Measurements from ENCODE around the gene NGF. TPM values are rescaled to one million over a fixed set of nuclear protein-coding genes. Genes with fewer than 3 reads are reported as not detected.
"Not testable (repeated sequence)": the region's sequence is repeated elsewhere in the genome, so short reads cannot be mapped to it uniquely, and the experiment has no call there.

The NGF gene
- total RNA-seq, 1 experiment from 2014 or later, result 1.3 TPM

GRCh38 chr1:115319706-115320105 lies 18.3 kb downstream of the NGF start:
- Histone ChIP-seq H3K4me3 (no peak overlapping the region), H3K27me3 (no peaks in the 10 kb centered on the region), H3K36me3 (no peaks in the 10 kb centered on the region), H3K9me3 (no peaks in the 10 kb centered on the region)
- no peak for DNase-seq

GRCh38 chr1:115317101-115318012 lies 20.7 kb downstream of the NGF start:
- no peaks in the 10 kb centered on the region for H3K9me3 ChIP-seq
- no peak overlapping the region for H3K4me3 ChIP-seq
- no peaks in the 10 kb centered on the region for H3K36me3 ChIP-seq
- DNase-seq, result no peak
- H3K27me3 ChIP-seq, result no peaks in the 10 kb centered on the region

GRCh38 chr1:115314765-115315164 lies 23.3 kb downstream of the NGF start:
- Histone ChIP-seq H3K4me3 (no peak overlapping the region), H3K27me3 (no peaks in the 10 kb centered on the region), H3K9me3 (no peaks in the 10 kb centered on the region), H3K36me3 (no peaks in the 10 kb centered on the region; the same call in 1 of the 2 replicates)
- DNase-seq, result no peak

- no peak for DNase-seq
- no peaks in the 10 kb centered on the region for H3K27me3 ChIP-seq
- H3K36me3 ChIP-seq, result no peaks in the 10 kb centered on the region; the same call in 1 of the 2 replicates
- H3K9me3 ChIP-seq, result no peaks in the 10 kb centered on the region
- H3K4me3 ChIP-seq, result no peak overlapping the region
These were observed 24.0 kb downstream of the NGF start for GRCh38 chr1:115314092-115314491.

GRCh38 chr1:115313182-115313581 lies 24.9 kb downstream of the NGF start:
- Histone ChIP-seq H3K4me3 (no peak overlapping the region), H3K27me3 (no peaks in the 10 kb centered on the region), H3K9me3 (no peaks in the 10 kb centered on the region), H3K36me3 (no peaks in the 10 kb centered on the region; the same call in 1 of the 2 replicates)
- DNase-seq, result no peak

GRCh38 chr1:115312742-115313141 lies 25.3 kb downstream of the NGF start:
- DNase-seq, result no peak
- Histone ChIP-seq H3K36me3 (no peaks in the 10 kb centered on the region; the same call in 1 of the 2 replicates), H3K4me3 (no peak overlapping the region), H3K9me3 (no peaks in the 10 kb centered on the region), H3K27me3 (no peaks in the 10 kb centered on the region)

GRCh38 chr1:115311474-115311989 lies 26.5 kb downstream of the NGF start:
- no peaks in the 10 kb centered on the region; the same call in 1 of the 2 replicates for H3K36me3 ChIP-seq
- no peaks in the 10 kb centered on the region for H3K9me3 ChIP-seq
- DNase-seq, result no peak
- no peak overlapping the region for H3K4me3 ChIP-seq
- H3K27me3 ChIP-seq, result no peaks in the 10 kb centered on the region

- no peak for DNase-seq
- Histone ChIP-seq H3K4me3 (no peak overlapping the region), H3K27me3 (no peaks in the 10 kb centered on the region), H3K36me3 (no peaks in the 10 kb centered on the region; the same call in 1 of the 2 replicates), H3K9me3 (no peaks in the 10 kb centered on the region)
These were observed 27.2 kb downstream of the NGF start for GRCh38 chr1:115310581-115311473.

GRCh38 chr1:115309504-115309903 lies 28.5 kb downstream of the NGF start:
- H3K9me3 ChIP-seq, H3K36me3 ChIP-seq, DNase-seq, H3K27me3 ChIP-seq, H3K4me3 ChIP-seq: not testable (repeated sequence)

- H3K4me3 ChIP-seq, result no peak overlapping the region
- H3K9me3 ChIP-seq, result no peaks in the 10 kb centered on the region
- no peaks in the 10 kb centered on the region for H3K27me3 ChIP-seq
- DNase-seq, result no peak
- H3K36me3 ChIP-seq, result no peaks in the 10 kb centered on the region; the same call in 1 of the 2 replicates
These were observed 29.1 kb downstream of the NGF start for GRCh38 chr1:115308969-115309368.

- no peak for DNase-seq
- H3K9me3 ChIP-seq, result no peaks in the 10 kb centered on the region
- H3K4me3 ChIP-seq, result no peak overlapping the region
- no peaks in the 10 kb centered on the region; the same call in 1 of the 2 replicates for H3K36me3 ChIP-seq
- no peaks in the 10 kb centered on the region for H3K27me3 ChIP-seq
These were observed 30.4 kb downstream of the NGF start for GRCh38 chr1:115307661-115308060.

GRCh38 chr1:115306146-115306545 lies 31.9 kb downstream of the NGF start:
- H3K27me3 ChIP-seq, result no peaks in the 10 kb centered on the region
- DNase-seq, result no peak

GRCh38 chr1:115303364-115303763 lies 34.7 kb downstream of the NGF start:
- no peaks in the 10 kb centered on the region; the same call in 1 of the 2 replicates for H3K9me3 ChIP-seq
- DNase-seq, result no peak
- no peaks in the 10 kb centered on the region for H3K27me3 ChIP-seq
- H3K36me3 ChIP-seq, result no peaks in the 10 kb centered on the region
- no peak overlapping the region for H3K4me3 ChIP-seq

More at GRCh38 chr1:115306146-115306545, 31.9 kb downstream of the NGF start:
- Histone ChIP-seq H3K36me3 (no peaks in the 10 kb centered on the region), H3K4me3 (no peak overlapping the region), H3K9me3 (no peaks in the 10 kb centered on the region)

GRCh38 chr1:115302390-115302961 lies 35.6 kb downstream of the NGF start:
- no peaks in the 10 kb centered on the region for H3K36me3 ChIP-seq
- no peak overlapping the region for H3K4me3 ChIP-seq
- no peaks in the 10 kb centered on the region; the same call in 1 of the 2 replicates for H3K9me3 ChIP-seq
- no peaks in the 10 kb centered on the region for H3K27me3 ChIP-seq
- DNase-seq, result peak; percentile 82

GRCh38 chr1:115301438-115302020 lies 36.5 kb downstream of the NGF start:
- Histone ChIP-seq H3K9me3 (no peaks in the 10 kb centered on the region; the same call in 1 of the 2 replicates), H3K4me3 (no peak overlapping the region), H3K27me3 (no peaks in the 10 kb centered on the region), H3K36me3 (no peaks in the 10 kb centered on the region)
- DNase-seq, result no peak

Data from MG63 (cell line).